Fibroblast of skin of left quadriceps (primary cell): ENCODE results near the gene SNX13.
A peak's percentile ranks its signal among the peaks of the same experiment; 100 is the strongest.

Experiments used
- DNase-seq, 2 experiments: peaks; one replicate each; pipeline ENCODE4 v3.0.0-alpha.2; 2013; ENCODE audit warnings: low read depth in 2 of 2

Gene SNX13

DNA sequence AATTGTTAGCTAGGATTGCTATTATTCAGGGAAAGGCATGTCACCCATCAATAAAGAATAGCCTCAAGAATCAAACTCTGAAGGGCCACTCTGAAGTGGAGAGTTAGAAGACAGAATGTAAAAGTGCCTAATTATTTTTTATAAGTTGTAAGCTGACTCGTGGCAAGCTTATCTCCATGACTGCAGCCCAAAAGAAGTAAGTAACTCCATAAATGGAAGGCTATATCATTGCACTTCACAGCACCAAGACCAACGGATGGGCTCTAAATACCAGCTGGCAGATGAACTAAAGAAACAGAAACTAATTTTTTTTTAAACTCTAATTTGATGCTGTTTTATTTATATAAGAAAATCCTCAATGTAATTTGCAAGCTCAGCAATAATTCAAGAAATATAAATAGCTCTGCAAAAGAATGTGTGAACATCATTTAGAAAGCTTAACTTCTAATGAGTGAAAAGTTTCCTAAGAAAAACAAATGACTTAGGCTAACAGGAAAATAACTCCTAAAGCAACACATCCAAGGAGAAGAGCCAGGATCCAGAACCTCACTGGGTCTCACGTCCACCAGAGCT lies 165.5 kb downstream of the SNX13 start:
- DNase-seq: no peak

DNA sequence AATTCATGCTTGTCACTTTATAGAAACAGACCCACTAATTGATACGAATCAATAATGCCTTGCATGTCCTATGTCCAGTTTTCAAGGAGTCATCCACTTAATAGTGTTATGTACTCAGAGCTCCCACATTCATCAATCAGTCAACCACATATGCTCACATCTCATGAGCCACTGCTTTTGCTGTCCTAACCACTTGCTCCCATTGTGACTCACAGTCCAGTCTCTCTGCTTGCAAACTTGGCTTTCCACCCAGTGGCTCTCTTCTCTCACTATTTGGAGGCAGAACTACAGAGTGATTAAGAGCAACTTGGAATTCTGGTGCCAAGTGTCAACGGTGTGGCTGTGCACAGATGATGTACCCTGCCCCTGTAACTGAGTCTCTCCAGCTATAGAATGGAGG lies 166.0 kb downstream of the SNX13 start:
- DNase-seq: peak; percentile 20 to 28

DNA sequence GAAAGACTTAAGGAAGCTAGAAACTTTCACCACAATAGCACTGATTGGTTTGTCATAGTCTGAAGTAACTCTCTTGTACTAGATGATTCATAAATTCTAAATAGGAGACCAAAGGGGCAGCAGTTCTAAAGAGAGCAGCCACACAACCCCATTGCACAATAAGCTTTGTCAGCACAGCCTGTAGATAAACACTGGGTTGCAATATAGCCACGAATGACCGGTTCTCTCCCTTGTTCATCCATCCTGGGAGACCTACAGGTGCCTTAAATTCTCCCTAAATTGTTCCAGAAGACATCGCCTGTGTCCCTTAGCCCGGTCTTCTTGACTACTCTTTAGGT lies 167.0 kb downstream of the SNX13 start:
- peak; percentile 44 to 46 for DNase-seq

DNA sequence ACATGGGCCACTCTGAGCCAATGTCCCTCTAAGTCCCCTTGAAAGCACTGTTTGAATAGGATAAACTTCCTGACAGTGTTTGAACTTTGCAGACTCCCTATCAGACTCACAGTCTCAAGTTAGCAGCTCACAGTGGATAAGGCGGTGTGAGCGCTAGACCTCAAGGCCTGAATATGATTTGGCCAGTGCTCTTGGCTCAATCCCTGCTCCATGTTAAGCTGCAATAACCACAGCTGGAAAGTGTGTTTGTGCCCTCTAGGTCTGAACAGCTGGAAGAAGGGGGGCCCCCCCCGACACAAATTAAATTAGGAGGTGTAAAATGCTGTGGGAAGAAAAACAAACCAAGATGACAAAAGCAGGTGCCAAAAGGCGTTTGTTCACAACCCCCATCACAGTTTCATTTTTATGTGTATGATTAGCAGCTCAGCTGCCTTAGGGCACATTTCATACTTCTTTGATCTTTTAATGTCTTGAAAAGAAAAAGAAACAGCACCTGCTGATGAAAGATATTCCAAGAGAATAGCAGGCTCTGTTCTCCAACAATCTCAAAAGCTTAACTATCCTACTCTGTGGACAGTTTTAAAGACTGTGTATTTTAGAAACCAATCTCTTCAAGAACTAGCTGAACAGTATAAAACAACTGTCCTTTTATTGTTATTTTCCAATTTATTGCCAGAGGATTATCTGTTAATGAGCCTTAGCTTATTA lies 167.6 kb downstream of the SNX13 start:
- DNase-seq: no peak

DNA sequence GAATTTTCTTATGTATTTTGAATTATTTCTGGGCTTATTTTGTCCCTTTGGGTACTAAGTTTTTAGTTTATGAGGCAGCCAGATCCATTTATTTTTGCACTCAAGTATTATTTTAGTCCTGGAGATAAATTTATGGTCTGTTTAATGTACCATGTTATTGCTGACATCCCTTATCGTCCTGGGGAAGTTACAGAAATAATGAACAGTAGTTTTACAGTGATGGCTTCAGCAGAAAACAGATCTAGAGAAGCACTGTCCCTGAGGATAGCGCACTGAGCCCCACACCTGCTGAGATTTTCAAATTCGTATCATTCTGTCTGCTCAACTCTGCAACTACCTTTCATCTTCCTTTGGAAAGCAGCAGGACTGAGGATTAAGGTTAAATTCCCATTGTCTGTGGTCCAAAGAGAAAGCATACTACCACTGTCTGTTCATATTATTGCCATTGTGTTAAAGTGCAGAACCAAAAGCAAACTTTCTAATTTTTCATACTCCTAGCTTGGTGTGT lies 168.3 kb downstream of the SNX13 start:
- DNase-seq: no peak

DNA sequence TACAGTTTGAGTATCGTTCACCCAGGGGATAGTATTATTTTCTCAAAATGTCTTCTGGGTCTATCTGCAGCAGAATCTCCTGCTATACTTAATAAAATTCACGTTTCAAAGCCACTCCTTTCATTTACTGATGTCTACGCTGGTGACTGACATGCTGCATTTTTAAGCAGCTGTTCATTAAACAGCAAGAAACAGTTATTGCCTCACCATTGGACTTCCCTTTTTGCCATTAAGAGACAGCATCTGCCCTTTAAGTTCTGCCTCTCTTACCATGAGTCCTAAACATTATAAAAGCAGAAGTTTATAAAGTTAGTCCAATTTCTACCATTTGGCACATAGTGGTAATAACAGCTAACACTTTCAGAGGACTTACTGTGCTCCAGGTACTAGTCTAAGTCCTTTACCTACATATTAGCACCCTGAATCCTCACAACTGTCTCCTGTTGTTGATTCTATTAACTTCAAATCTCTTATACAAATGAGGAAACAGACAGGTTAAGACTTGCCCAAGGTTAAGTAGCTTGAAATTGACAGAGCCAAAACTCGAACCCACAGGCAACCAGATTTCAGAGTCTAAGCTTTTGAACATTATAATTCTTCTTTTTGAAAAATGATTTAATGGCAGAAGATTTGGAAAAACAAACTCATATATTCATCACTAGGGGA lies 169.5 kb downstream of the SNX13 start:
- no peak for DNase-seq

DNA sequence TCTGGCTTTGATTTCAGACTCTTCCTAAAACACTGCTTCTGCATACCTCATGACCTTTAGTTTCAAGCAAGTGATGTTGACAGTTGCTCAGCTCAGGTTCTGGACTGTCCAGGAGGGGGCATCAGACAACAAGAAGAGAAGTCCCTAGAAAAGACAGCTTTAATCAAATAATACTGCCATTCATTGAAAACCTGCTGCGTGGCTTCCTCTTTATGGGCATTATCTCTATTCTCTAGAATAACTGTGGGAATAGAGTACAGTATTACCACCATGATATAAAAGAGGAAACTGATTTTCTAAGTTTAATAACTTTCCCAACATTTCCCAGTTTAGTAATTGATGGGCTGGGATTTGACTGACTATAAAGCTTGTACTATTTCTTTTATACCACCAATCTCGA lies 170.4 kb downstream of the SNX13 start:
- DNase-seq: peak; percentile 26 to 36

DNA sequence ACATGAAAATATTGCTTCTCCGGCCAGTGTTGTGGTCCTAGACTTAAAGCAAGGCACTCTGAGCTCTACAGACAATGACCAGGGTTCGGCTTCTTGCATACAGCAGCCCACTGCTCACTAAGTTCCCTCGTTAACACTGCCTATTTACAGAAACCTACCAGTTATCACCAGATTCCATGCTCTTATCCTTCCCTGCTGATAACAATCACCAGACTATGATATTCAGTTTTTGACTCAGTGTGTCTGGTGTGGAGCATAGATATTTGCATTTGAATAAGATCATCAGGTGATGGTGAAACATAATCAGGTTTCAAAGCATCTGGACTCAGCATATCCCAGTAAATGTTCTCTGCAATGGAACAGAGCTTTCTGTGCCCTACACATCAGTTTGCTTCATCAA lies 182.3 kb downstream of the SNX13 start:
- no peak for DNase-seq

DNA sequence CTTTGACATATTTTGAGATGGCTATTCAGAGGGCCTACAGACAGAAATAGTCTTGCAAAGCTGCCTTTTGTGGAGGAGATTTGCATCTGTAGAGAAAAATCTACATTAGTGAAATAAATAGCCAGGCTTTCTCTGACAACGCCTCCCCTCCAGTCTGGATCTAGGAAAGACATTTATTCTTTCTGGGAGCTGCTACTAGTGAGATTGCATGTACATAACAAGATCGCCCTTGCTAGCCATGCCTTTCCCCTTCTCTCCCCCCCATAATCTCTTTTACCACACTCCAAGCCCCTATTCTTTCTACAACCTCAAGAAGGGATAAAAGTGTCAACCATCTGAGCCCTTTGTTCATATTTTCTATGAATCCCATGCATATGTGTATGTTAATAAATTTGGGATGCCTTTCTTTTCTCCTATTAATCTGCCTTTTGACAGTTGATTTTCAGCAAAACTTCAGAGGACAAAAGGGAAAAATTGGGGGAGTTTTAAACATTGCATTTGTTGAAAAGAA lies 194.2 kb downstream of the SNX13 start:
- no peak for DNase-seq

DNA sequence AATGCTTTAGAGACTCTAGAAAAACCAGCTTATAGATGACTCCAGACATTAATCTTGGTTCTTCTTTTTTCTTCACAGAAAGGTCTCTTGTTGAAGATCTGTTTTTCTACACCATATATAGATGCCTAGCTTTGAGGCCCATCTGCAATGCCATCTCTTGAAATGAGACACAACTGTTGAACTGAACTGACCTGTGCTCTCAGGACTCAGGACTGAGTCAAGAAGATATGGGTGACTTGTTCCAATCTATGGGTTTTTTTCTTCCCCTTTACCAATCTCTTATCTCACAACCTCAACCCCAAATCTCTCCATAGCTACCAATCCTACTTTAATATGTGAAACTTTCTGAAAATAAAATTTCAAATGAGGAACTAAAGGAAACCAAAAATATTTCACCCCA lies 194.7 kb downstream of the SNX13 start:
- no peak for DNase-seq

DNA sequence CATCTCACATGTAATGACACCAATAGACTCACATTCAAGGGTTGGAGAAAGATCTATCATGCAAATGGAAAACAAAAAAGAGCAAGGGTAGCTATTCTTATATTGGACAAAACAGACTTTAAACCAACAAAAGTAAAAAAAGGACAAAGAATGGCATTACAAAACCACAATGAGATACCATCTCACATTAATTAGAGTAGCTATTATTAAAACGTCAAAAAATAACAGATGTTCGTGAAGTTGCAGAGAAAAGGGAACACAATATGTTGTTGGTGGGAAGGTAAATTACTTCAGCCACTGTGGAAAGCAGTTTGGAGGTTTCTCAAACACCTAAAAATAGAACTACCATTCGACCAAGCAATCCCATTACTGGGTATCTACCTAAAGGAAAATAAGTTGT lies 197.0 kb downstream of the SNX13 start:
- no peak for DNase-seq

DNA sequence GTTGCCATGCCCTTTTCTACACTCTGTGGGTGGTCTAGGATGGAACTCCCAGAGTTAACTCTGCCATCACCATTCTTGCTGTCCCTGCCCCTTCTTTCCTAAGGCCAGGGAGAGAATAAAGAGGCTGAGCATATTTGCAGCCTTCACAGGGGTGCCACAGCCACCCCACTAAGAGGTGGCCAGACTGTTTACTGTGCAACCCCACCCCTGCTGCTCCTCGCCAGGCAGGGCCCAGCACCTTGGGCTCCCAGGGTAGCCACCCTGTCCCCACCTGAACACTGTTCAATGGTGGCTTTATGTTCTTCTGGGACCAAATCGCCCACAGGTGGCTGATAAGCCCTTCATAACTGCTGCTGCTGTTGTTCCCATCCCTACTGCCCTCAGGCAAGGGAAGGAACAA lies 198.9 kb downstream of the SNX13 start:
- DNase-seq: no peak
